ENCODE data around the gene ZNG1A.
"Not testable (repeated sequence)": the region's sequence is repeated elsewhere in the genome, so short reads cannot be mapped to it uniquely, and the experiment has no call there.

ZNG1A gene

DNA sequence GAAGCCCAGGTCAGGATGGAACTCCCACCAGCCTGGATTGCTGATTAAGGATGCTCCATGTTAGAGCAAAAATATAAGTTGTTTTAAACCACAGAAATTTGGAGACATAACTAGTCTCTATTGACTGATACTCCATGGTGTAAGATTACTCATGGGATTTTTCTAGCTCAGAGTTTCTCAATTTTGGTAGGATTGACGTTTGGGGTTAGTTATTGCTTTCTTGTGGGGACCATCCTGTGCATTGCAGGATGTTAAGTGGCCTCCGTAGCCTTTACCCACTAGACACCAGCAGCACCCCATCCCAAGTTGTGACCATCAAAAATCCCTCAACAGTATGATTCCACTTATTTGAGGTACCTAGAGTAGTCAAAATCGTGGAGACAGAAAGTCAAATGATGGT lies 80.1 kb downstream of the ZNG1A start:
- DNase-seq (ENCODE audit: low read depth in 2 of 2): not testable (repeated sequence)

DNA sequence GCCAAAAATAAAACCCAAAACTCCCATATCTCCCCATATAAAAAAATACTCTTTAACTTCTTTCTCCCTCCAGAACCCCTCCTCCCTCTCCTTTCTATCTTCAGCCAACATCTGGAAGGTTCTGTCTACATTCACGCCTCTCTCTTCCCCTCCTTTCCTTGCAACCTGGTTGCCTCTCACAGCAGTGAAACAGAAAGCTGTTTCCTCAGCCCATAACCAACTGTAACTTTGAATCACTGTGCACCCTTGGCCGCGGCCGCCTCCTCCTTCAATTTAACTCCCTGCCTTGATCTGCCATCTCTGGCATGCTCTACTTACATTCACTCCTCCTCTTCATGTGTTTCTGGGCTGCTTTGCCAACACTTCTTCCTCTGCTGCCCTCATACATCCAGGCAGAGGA lies 83.9 kb downstream of the ZNG1A start:
- not testable (repeated sequence) for DNase-seq (ENCODE audit: low read depth in 2 of 2)

DNA sequence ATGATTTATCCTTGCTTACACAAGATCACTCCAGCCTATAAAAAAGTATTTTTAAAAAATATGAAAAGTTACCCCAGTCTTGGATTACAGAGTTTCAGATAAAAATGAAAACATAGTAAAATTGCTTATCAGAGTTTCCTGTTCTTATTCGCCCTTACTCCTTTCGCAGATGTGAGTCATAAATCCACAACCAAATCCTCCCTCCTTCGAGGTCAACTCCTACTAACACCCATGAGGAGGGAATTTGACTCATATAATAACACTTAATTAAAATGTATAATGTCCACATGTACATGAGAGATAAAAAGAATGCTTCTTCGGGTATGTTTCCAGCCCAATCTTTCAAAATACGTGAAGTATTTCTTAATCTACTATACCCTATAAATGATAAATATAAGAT lies 84.5 kb downstream of the ZNG1A start:
- DNase-seq (ENCODE audit: low read depth in 2 of 2): not testable (repeated sequence)

DNA sequence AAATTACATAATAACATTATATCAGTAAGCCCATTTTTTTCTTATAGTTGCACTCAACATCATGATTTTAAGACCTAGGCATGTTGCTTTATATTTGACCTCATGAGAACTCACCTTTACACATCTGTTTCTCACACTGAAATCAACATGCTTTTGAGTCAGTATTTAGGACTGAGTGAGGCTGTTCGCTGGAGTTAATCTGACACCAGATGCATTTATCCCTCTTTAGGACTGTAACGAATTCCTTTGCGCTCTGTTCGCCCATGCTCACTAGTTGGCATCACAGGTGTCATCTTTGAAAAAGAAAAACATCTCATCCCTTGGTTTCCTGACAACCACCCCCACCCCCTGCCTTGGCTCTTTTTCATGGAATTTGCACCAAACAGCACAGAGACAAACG lies 84.9 kb downstream of the ZNG1A start:
- DNase-seq (ENCODE audit: low read depth in 2 of 2): not testable (repeated sequence)

DNA sequence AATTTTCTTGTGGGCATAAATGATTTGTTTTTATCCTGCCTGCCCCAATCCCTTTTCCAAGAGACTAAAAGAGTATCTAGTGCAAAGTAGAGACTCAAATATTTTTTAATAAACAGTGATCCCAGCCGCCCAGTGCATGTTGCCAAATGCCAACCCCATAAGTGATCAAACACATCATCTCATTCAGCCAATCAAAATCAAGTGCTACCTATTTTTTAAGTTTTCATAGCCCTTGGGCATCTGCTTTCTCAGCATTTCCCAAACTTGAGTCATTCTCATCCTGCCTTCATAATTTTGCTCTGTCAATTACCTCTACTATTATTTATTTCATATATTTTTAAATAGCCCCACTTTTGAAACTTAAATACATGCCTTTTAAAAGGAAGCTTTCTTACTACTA lies 88.0 kb downstream of the ZNG1A start:
- not testable (repeated sequence) for DNase-seq (ENCODE audit: low read depth in 2 of 2)

DNA sequence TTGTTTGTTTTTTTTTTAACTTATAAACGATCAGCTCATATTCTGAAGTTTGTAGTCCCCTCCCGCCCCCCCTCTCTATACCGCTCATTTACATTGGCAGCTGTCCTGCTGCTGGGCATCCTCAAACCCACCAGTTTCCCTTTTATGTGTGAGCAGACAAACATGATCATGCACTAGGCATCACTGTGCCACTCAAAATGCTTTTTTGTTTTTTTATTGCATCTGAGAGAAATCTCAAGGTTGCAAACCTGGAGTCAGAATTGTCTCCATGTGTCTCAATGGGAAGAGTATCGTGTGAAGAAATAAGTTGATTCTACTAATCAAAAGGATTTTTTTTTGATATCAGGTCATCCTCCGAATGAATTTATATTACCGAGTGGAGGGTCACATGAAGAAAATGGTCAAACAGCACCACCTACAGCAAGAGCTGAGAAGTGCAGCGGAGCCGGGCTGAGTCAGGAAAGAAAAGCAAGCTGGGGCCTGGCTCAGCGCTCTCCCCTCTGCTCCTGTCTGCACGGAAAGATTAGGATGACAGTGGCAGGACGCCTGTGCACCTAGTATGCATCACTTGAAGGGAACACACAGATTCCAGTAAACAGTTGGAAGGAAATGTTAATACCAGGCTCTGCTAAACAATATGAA lies 90.3 kb downstream of the ZNG1A start:
- DNase-seq (ENCODE audit: low read depth in 2 of 2): not testable (repeated sequence)

DNA sequence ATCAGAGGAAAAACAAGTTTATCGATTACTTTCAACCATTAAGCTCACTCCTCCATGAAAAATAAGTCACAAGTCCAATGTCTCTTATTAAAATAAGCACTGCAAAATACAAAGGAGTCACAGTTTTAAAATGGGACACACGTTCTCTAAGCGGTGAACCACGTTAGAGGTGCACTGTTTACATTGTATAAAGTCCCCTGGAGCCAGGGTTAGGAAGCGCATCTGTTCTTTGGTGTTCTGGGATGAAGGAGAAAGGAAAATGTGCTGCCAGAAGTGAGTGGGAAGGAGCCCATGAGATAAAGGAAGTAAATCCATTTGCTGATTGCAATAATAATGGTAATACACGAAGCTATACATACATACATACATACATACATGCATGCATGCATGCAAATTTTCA lies 91.0 kb downstream of the ZNG1A start:
- not testable (repeated sequence) for DNase-seq (ENCODE audit: low read depth in 2 of 2)

DNA sequence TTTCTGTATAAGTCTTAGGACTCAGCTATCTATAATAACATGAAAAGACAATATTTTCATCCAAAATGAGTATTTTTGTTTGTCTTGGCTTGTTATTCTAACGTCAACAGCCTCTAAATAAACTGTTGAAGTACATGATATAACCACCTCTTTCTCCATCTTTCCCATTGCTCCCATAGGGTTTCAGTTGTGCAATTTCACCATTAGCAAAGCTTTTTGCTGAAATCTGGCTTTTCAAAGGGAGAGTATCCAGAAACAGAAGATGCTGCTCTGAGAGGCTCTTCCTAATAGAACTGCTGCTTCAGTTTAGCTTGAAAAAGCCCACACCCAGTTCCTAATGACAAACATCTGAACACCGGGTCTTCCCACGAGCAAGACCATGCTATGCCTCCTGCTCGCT lies 91.8 kb downstream of the ZNG1A start:
- DNase-seq (ENCODE audit: low read depth in 2 of 2): not testable (repeated sequence)

DNA sequence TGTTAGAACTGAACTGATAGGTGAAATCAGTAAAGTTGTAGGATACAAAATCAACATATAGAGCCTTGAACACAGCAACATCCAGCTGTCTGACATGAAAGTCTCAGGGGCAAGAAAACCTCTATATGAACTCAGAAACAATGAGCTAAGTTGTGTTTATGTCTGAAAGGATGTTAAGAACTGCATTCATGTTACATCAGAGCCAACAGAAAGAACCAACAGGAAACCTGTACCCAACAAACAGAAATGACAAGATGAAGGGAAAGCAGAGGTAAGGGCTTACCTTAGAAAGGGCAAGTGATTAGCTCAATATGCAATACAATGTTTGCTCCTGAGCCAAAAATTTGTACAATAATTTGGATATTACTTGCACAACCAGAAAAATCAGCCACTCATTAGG lies 92.2 kb downstream of the ZNG1A start:
- DNase-seq (ENCODE audit: low read depth in 2 of 2): not testable (repeated sequence)

DNA sequence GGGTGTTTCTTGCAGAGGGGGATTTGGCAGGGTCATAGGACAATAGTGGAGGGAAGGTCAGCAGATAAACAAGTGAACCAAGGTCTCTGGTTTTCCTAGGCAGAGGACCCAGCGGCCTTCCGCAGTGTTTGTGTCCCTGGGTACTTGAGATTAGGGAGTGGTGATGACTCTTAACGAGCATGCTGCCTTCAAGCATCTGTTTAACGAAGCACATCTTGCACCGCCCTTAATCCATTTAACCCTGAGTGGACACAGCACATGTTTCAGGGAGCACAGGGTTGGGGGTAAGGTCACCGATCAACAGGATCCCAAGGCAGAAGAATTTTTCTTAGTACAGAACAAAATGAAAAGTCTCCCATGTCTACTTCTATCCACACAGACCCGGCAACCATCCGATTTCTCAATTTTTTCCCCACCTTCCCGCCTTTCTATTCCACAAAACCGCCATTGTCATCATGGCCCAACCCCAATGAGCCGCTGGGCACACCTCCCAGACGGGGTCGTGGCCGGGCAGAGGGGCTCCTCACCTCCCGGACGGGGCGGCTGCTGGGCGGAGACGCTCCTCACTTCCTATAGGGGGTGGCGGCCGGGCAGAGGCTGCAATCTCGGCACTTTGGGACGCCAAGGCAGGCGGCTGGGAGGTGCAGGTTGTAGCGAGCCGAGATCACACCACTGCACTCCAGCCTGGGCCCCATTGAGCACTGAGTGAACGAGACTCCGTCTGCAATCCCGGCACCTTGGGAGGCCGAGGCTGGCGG lies 95.7 kb downstream of the ZNG1A start:
- not testable (repeated sequence) for DNase-seq (ENCODE audit: low read depth in 2 of 2)

DNA sequence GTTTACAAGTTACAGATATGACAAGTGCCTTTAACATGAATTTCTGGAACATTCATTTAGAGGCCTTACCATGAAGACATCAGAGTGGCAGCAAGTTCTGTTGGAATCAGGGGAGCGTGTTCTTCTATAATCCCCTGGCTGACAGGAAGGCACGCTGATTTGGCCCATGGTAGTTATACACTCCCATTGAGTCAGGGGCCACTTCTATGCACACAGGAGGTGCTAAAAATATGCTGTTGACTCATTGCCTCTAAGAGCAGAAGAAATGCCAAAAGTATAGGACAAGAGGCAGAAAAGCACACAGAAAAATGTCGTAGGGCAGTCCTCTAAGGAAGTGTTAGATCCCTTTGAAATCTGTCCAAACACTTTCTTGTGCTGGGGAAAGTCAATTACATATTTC lies 100.5 kb downstream of the ZNG1A start:
- not testable (repeated sequence) for DNase-seq (ENCODE audit: low read depth in 2 of 2)

DNA sequence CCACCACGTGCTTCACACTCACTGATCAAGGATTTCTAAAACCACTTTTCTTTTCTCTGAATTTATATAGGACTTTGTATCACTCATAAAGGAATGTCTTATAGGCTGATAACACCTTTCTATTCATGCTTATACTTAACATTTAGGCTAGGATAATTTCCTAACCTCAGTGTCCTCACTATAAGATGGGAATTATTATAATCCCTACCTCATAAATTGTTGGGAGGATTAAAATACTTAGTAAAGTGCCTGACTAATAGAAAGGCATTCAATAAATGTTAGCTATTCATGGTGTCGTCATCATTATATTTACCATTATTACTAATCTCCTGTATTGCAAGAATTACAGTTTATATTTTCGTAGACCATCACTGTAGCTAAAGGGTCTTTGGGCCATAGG lies 102.5 kb downstream of the ZNG1A start:
- not testable (repeated sequence) for DNase-seq (ENCODE audit: low read depth in 2 of 2)

DNA sequence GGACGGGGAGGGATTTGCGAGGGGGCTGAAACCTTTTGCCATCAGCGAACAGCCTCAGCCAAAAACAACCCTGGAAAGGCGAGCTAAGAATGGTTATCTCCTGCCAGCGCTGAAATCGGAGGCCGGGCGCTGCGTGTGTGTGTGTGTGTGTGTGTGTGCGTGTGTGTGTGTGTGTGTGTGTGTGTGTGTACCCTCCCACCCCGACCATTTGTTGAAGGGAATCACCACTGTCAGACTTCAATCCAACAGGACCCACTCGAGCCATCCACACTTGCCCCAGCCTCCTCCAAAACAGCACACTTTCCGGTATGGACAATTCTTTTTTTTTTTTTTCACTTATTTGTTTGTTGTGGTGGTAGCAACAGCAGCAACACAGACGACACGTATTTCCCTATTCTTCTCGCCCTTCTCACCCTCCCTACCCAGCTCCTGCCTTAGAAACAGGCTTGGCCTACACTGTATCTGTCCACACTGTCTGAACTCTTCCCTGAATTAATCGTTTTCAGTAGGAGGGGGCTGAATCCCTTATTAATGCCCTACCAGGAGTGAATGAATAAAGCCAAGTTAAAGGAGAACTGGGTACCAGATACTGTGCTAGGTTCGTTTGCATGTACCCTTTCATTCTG lies 104.8 kb downstream of the ZNG1A start:
- not testable (repeated sequence) for DNase-seq (ENCODE audit: low read depth in 2 of 2)

DNA sequence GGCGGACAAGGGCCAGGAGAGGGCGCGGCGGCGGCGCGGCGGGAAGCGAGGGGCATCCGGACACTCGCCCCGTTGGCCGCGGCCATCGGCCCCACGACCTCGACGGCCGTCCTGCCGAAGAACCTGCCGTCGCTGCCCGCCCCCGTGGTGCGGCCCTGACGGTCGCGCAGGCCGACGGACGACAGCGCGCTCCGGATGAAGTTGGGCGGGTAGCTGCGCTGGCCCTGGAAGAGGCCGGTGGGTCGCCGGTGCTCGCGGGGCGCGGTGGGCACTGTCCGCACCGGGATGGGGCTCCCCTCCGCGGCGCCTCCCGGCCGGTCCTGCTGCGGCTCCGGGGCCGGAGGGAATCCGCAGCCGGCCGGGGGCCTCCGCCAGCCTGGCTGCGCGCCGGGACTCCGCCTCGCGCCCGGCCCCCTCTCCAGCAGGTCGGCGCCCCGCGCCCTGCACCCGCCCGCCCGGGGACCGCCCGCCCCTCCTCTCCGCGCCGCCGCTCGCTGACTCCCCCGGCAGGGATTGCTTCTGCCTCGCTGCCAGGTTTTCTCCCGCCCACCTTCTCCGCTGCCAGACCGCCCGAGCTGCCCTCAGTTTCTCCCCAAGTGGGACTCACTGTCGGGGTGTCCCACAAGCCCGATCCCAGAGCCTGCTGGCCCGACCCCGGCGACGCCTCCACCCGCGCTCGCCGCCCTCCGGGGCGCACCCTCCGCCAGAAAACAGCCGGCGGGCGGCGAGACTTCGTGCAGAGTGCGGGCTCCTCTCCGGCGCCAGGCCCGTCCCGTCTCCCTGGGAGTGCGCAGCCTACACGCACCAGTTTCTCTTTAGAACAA lies 105.6 kb downstream of the ZNG1A start:
- DNase-seq (ENCODE audit: low read depth in 2 of 2): not testable (repeated sequence)

Data from stimulated activated CD8-positive, alpha-beta memory T cell treated with anti-CD3 and anti-CD28 coated beads, Interleukin-7, amount 100 ng/mL, for 4 hours (primary cell).